Loucy (cell line): ENCODE data around the gene LY6G5B.

Experiments
- EZH2phosphoT487 ChIP-seq: fragments of 200-600 bp; IDR thresholded peaks from 2 replicates; pipeline ENCODE4 v1.6.1; 2018; ENCODE audit warnings: antibody characterized with exemption, mild to moderate bottlenecking, moderate library complexity, borderline replicate concordance
- TF ChIP-seq, protein P1 (sequence below): fragments of 200-600 bp; sonication (generic); conservative IDR thresholded peaks from 2 replicates; pipeline ENCODE4 v1.5.1; 2014; ENCODE audit warnings: mild to moderate bottlenecking, antibody characterized with exemption, low read length

DNA sequence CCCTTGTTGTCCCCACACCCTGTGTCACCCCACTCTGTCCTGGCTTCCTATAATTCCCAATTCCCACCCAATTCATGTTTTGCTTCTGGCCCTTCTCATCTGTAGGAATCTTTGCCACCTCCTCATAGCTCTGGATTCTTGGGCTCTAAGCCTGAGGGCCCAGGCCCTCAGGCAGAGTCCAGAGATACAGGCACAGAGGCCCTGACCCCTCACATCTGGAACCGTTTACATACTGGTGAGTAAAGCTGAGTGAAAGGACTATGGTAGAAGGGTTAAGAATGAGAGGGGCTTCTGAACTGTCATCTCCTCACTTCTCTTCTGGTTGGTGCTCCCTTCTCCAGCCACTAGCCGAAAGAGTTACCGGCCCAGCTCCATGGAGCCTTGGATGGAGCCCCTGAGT is 35.6 kb upstream of the LY6G5B start:
- TF ChIP-seq, protein P1, sequence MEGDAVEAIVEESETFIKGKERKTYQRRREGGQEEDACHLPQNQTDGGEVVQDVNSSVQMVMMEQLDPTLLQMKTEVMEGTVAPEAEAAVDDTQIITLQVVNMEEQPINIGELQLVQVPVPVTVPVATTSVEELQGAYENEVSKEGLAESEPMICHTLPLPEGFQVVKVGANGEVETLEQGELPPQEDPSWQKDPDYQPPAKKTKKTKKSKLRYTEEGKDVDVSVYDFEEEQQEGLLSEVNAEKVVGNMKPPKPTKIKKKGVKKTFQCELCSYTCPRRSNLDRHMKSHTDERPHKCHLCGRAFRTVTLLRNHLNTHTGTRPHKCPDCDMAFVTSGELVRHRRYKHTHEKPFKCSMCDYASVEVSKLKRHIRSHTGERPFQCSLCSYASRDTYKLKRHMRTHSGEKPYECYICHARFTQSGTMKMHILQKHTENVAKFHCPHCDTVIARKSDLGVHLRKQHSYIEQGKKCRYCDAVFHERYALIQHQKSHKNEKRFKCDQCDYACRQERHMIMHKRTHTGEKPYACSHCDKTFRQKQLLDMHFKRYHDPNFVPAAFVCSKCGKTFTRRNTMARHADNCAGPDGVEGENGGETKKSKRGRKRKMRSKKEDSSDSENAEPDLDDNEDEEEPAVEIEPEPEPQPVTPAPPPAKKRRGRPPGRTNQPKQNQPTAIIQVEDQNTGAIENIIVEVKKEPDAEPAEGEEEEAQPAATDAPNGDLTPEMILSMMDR = no peak
- TF ChIP-seq EZH2phosphoT487 = no peak
